Endodermal cell (in vitro differentiated cells): ENCODE data around the gene MAVS. TPM values are rescaled to one million over a fixed set of nuclear protein-coding genes. Genes with fewer than 3 reads are reported as not detected.

Experiments used
- DNase-seq: peaks from one replicate; pipeline ENCODE4 v3.0.0-alpha.2; 2017
- H3K27ac ChIP-seq: 2 replicates; pipeline ENCODE4 v1.5.1; 2013; ENCODE audit warnings: mild to moderate bottlenecking, low read depth, low read length, moderate library complexity
- H3K27me3 ChIP-seq: 2 replicates; pipeline ENCODE4 v1.6.1; 2013; ENCODE audit warnings: mild to moderate bottlenecking, low read length, moderate library complexity; ENCODE audit not compliant: insufficient read depth, control insufficient read depth, poor library complexity, severe bottlenecking
- H3K36me3 ChIP-seq: 2 replicates; pipeline ENCODE4 v1.7.0; 2013; ENCODE audit warnings: mild to moderate bottlenecking, low read length, moderate library complexity; ENCODE audit not compliant: control insufficient read depth, insufficient read depth
- H3K4me1 ChIP-seq: one replicate; pipeline ENCODE4 v1.7.0; 2013; ENCODE audit warnings: low read length; ENCODE audit not compliant: control insufficient read depth, insufficient read depth
- H3K4me3 ChIP-seq: 2 replicates; pipeline ENCODE4 v1.5.1; 2013; ENCODE audit warnings: mild to moderate bottlenecking, low read length, moderate library complexity
- H3K9ac ChIP-seq: 2 replicates; pipeline ENCODE4 v1.6.1; 2013; ENCODE audit warnings: mild to moderate bottlenecking, low read length, moderate library complexity; ENCODE audit not compliant: poor library complexity, severe bottlenecking; ENCODE audit errors: extremely low read depth
- H3K9me3 ChIP-seq: 2 replicates; pipeline ENCODE4 v1.6.1; 2013; ENCODE audit warnings: mild to moderate bottlenecking, low read length, moderate library complexity; ENCODE audit not compliant: control insufficient read depth
- H3K27ac Mint-ChIP-seq: 2 replicates; pipeline ENCODE4 v1.8.0; 2020; ENCODE audit warnings: mixed read lengths
- H3K27me3 Mint-ChIP-seq: 2 replicates; pipeline ENCODE4 v1.8.0; 2021; ENCODE audit warnings: mild to moderate bottlenecking, mixed read lengths; ENCODE audit not compliant: insufficient read depth
- H3K36me3 Mint-ChIP-seq: 2 replicates; pipeline ENCODE4 v1.8.0; 2020; ENCODE audit warnings: low read depth, mixed read lengths
- H3K4me1 Mint-ChIP-seq: 2 replicates; pipeline ENCODE4 v1.8.0; 2020; ENCODE audit warnings: mixed read lengths
- H3K4me3 Mint-ChIP-seq: 2 replicates; pipeline ENCODE4 v1.8.0; 2020; ENCODE audit warnings: mild to moderate bottlenecking, moderate library complexity, mixed read lengths
- H3K9me3 Mint-ChIP-seq: 2 replicates; pipeline ENCODE4 v1.8.0; 2020; ENCODE audit warnings: mild to moderate bottlenecking, mixed read lengths
- CTCF ChIP-seq: fragments of 200-600 bp; sonication (generic); conservative IDR thresholded peaks from 2 replicates; pipeline ENCODE4 v1.5.0; 2021; ENCODE audit warnings: antibody characterized with exemption, mild to moderate bottlenecking
- WGBS, 2 experiments: methylation state at CpG; one replicate each; pipeline versions ENCODE4 v1.1.5 to v1.1.7; 2013; ENCODE audit warnings: missing lambda C conversion rate in 2 of 2, mixed read lengths in 1 of 2; ENCODE audit not compliant: insufficient coverage in 1 of 2, insufficient read length in 1 of 2; 5-methylcytosine and 5-hydroxymethylcytosine counted together
- total RNA-seq, 2 donors: library from RNA; stranded (reverse); fragmentation: NEBNext Ultra II Directional in 1 of 2; extraction: Animal tissue kit (Norgen Biotek cat#: 25700) in 1 of 2; gene quantifications; 2 replicates in 1 of 2; 3 replicates in 1 of 2; pipeline ENCODE4 v1.2.1, GENCODE V29; 2021

MAVS gene
- total RNA-seq, 2 donors from 2014 or later, result 43.1 to 43.2 TPM

DNA sequence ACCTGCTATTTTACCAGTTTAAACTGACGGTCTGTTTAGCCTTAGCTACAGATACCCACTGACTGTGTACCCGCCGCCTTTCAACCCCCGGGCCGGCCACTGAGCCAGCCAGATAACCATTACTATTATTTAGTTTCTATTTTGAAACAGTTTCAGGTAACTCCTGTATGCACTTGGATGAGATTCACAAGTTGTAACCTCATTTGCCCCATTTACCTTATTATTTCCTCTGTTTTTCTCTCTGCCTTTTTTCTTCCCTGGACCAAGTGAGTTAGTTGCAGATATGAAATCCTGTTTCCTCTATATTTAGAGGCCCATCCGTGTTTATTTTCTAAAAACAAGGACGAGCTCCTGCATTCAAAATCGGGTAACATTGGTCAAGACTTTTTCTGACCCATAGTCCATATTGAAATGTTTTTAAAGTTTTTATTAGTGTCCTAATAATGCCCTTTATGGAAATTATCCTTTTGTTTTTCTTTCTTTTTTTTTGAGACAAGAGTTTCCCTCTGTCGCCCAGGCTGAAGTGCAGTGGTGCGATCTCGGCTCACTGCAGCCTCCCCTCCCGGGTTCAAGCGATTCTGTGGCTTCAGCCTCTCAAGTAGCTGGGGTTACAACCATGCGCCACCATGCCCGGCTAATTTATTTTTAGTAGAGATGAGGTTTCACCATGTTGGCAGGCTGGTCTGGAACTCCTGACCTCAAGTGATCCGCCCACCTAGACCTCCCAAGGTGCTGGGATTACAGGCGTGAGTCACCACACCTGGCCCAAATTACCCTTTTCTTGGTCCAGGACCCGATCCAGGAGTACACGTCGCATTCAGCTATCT is 25.5 kb upstream of the MAVS start:
- Histone ChIP-seq H3K27me3 (no peaks in the 10 kb centered on the region), H3K4me1 (peaks cover 4% of the 10 kb centered on the region), H3K9me3 (no peaks in the 10 kb centered on the region), H3K4me3 (peak overlapping the region; percentile 91), H3K27ac (peak overlapping the region; percentile 97), H3K36me3 (peaks cover 14% of the 10 kb centered on the region), H3K9ac (peak overlapping the region; percentile 97)
- Mint-ChIP-seq H3K4me3 (peak overlapping the region; percentile 78), H3K36me3 (peaks cover 4% of the 10 kb centered on the region), H3K27ac (peak overlapping the region; percentile 94), H3K4me1 (peaks cover 5% of the 10 kb centered on the region), H3K27me3 (peaks cover 5% of the 10 kb centered on the region), H3K9me3 (no peaks in the 10 kb centered on the region)
- 62 to 73% methylated on average over 12 to 20 of the region's 20 CpGs for WGBS, 2 experiments
- DNase-seq, result no peak
- no peak for TF ChIP-seq CTCF

- Histone ChIP-seq H3K27ac (no peak overlapping the region), H3K4me3 (no peak overlapping the region), H3K36me3 (peaks cover 16% of the 10 kb centered on the region), H3K4me1 (peaks cover 4% of the 10 kb centered on the region), H3K27me3 (no peaks in the 10 kb centered on the region), H3K9ac (no peak overlapping the region), H3K9me3 (no peaks in the 10 kb centered on the region)
- Mint-ChIP-seq H3K27ac (peak overlapping the region; percentile 94), H3K4me3 (peak overlapping the region; percentile 78), H3K27me3 (no peaks in the 10 kb centered on the region), H3K36me3 (peaks cover 12% of the 10 kb centered on the region), H3K4me1 (peaks cover 5% of the 10 kb centered on the region), H3K9me3 (no peaks in the 10 kb centered on the region)
- WGBS, 2 experiments, result 84 to 92% methylated on average over 13 to 14 of the region's 14 CpGs
- TF ChIP-seq CTCF, result no peak
- no peak for DNase-seq
These were observed 24.6 kb upstream of the MAVS start for GRCh38 chr20:3821996-3822395.

DNA sequence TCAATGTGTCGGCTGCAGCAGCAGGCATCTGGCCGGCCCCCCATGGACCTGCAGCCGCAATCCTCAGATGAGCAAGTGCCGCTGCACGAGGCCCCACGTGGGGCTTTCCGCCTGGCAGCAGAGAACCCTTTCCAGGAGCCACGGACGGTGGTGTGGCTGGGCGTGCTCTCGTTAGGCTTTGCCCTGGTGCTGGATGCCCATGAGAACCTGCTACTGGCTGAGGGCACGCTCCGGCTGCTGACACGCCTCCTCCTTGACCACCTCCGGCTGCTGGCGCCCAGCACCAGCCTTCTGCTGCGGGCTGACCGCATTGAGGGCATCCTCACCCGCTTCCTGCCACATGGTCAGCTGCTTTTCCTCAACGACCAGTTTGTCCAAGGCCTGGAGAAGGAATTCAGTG is 22.8 kb upstream of the MAVS start:
- Histone ChIP-seq H3K9me3 (no peaks in the 10 kb centered on the region), H3K4me3 (no peak overlapping the region), H3K27ac (no peak overlapping the region), H3K9ac (no peak overlapping the region), H3K27me3 (no peaks in the 10 kb centered on the region), H3K36me3 (peaks cover 16% of the 10 kb centered on the region), H3K4me1 (peaks cover 4% of the 10 kb centered on the region)
- Mint-ChIP-seq H3K9me3 (no peaks in the 10 kb centered on the region), H3K27me3 (no peaks in the 10 kb centered on the region), H3K27ac (no peak overlapping the region), H3K36me3 (peaks cover 14% of the 10 kb centered on the region), H3K4me3 (no peak overlapping the region), H3K4me1 (peaks cover 5% of the 10 kb centered on the region)
- 88 to 92% methylated on average over 12 to 20 of the region's 20 CpGs for WGBS, 2 experiments
- TF ChIP-seq CTCF, result no peak
- DNase-seq, result no peak
